Kasumi-1 (cell line): ENCODE measurements around the gene GATC.

Experiments
- DNase-seq, 2 experiments: peaks; one replicate each; lab custom pipeline; 2025; lab: John Stamatoyannopoulos, UW

Gene GATC

GRCh38 chr12:120445911-120446843 is at the start of gene GATC, which contains the start of gene TRIAP1:
Gene GATC, plus strand, starts transcription at chr12:120446444. Its CDS starts 37 bp downstream, at chr12:120446481.
Gene TRIAP1, minus strand, starts transcription at chr12:120446384. Its CDS starts 12 bp downstream, at chr12:120446372.
- DNase-seq: peak; percentile 74 to 78

GRCh38 chr12:120397824-120398540 is 48.3 kb upstream of the GATC start:
- no peak for DNase-seq

- DNase-seq: no peak
Observed at GRCh38 chr12:120399531-120399930, 46.7 kb upstream of the GATC start.

GRCh38 chr12:120402217-120402616 is 44.0 kb upstream of the GATC start:
- no peak for DNase-seq

- no peak for DNase-seq
Observed at GRCh38 chr12:120403869-120404268, 42.4 kb upstream of the GATC start.

- DNase-seq: no peak
Observed at GRCh38 chr12:120404271-120404670, 42.0 kb upstream of the GATC start.

GRCh38 chr12:120406069-120406468 is 40.2 kb upstream of the GATC start:
- no peak for DNase-seq

- DNase-seq: no peak
Observed at GRCh38 chr12:120406553-120406952, 39.7 kb upstream of the GATC start.

GRCh38 chr12:120408771-120409170 is 37.5 kb upstream of the GATC start:
- no peak for DNase-seq

GRCh38 chr12:120412421-120412820 is 33.8 kb upstream of the GATC start:
- no peak for DNase-seq

GRCh38 chr12:120413901-120414695 is 32.1 kb upstream of the GATC start:
- DNase-seq: no peak

GRCh38 chr12:120416490-120417216 is 29.6 kb upstream of the GATC start:
- no peak for DNase-seq

- DNase-seq: no peak
Observed at GRCh38 chr12:120417917-120418580, 28.2 kb upstream of the GATC start.

GRCh38 chr12:120421701-120422100 is 24.5 kb upstream of the GATC start:
- no peak for DNase-seq

GRCh38 chr12:120422892-120423456 is 23.3 kb upstream of the GATC start:
- no peak for DNase-seq

- DNase-seq: no peak
Observed at GRCh38 chr12:120425797-120426196, 20.4 kb upstream of the GATC start.

GRCh38 chr12:120428597-120429229 is 17.5 kb upstream of the GATC start:
- DNase-seq: no peak

GRCh38 chr12:120429368-120429767 is 16.9 kb upstream of the GATC start:
- DNase-seq: no peak

- DNase-seq: no peak
Observed at GRCh38 chr12:120432772-120433525, 13.3 kb upstream of the GATC start.
